Measurements from ENCODE around the gene EDA.

DNA sequence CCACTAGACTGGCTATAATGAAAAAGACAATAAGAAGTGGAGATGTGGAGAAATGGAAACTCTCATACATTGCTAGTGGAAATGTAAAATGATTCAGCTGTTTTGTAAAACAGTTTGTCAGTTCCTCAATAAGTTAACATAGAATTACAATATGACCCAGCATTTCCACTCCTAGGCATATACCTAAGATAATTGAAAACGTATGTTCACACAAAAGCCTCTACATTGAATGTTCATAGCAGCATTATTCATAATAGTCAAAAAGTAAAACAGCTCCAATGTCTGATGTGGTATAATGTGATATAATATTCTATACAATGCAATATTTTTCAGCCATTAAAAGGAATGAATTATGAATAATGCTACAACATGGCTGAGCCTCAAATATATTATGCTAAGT, 10.2 kb downstream of the EDA start:
- TF ChIP-seq, protein P1, sequence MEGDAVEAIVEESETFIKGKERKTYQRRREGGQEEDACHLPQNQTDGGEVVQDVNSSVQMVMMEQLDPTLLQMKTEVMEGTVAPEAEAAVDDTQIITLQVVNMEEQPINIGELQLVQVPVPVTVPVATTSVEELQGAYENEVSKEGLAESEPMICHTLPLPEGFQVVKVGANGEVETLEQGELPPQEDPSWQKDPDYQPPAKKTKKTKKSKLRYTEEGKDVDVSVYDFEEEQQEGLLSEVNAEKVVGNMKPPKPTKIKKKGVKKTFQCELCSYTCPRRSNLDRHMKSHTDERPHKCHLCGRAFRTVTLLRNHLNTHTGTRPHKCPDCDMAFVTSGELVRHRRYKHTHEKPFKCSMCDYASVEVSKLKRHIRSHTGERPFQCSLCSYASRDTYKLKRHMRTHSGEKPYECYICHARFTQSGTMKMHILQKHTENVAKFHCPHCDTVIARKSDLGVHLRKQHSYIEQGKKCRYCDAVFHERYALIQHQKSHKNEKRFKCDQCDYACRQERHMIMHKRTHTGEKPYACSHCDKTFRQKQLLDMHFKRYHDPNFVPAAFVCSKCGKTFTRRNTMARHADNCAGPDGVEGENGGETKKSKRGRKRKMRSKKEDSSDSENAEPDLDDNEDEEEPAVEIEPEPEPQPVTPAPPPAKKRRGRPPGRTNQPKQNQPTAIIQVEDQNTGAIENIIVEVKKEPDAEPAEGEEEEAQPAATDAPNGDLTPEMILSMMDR (IDR thresholded peaks at IDR 0.05): no peak
- TF ChIP-seq POLR2AphosphoS5 (IDR thresholded peaks at IDR 0.05): no peak
